Spinal cord (tissue), 10 donors: ENCODE results near the gene DOCK6. TPM values are rescaled to one million over a fixed set of nuclear protein-coding genes. Genes with fewer than 3 reads are reported as not detected.

Source experiments
- DNase-seq, 6 donors: peaks; one replicate each; pipeline versions ENCODE4 v3.0.0 to v3.0.0-alpha.2; 2013 to 2015; ENCODE audit warnings: low spot score in 6 of 6, low read depth in 4 of 6
- H3K27ac ChIP-seq: one replicate; pipeline ENCODE4 v1.5.1; 2013; ENCODE audit warnings: low read depth, low read length, control low read depth
- H3K27me3 ChIP-seq: one replicate; pipeline ENCODE4 v1.6.1; 2013; ENCODE audit warnings: low read length; ENCODE audit not compliant: control insufficient read depth, insufficient read depth
- H3K36me3 ChIP-seq: one replicate; pipeline ENCODE4 v1.6.1; 2013; ENCODE audit warnings: low read length; ENCODE audit not compliant: control insufficient read depth, insufficient read depth
- H3K4me1 ChIP-seq: one replicate; pipeline ENCODE4 v1.6.1; 2013; ENCODE audit warnings: low read length; ENCODE audit not compliant: control insufficient read depth, insufficient read depth
- H3K4me3 ChIP-seq: one replicate; pipeline ENCODE4 v1.5.1; 2013; ENCODE audit warnings: low read depth, low read length, control low read depth
- H3K9me3 ChIP-seq: one replicate; pipeline ENCODE4 v1.6.1; 2013; ENCODE audit warnings: low read length; ENCODE audit not compliant: control insufficient read depth, insufficient read depth
- WGBS: methylation state at CpG from one replicate; pipeline ENCODE4 v1.1.5; 2013; ENCODE audit warnings: missing lambda C conversion rate; ENCODE audit not compliant: insufficient coverage; 5-methylcytosine and 5-hydroxymethylcytosine counted together
- long read RNA-seq, 4 donors: transcript quantifications; one replicate each; lab custom pipeline, GENCODE V29; 2026
- polyA plus RNA-seq, 2 donors: library from polyadenylated mRNA; unstranded; fragments of 120-200 nt; gene quantifications; one replicate each; pipeline ENCODE4 v1.2.1, GENCODE V29; 2013; ENCODE audit not compliant: insufficient read length in 2 of 2
- total RNA-seq, 2 donors: library from RNA; depleted of rRNA in 1 of 2; stranded (reverse); fragments of 120-200 nt in 1 of 2; fragments of >200 nt in 1 of 2; gene quantifications; one replicate each; pipeline versions ENCODE4 v1.2.3 to v1.2.4, GENCODE V29; 2013 to 2014
- donor health status: healthy.

The DOCK6 gene
- total RNA-seq (10 to 100 TPM; 16.5 to 42.7 TPM), polyA plus RNA-seq (10 to 100 TPM; 51.8 to 71.2 TPM)
- long read RNA-seq, donor 1, result 0 reads
- long read RNA-seq, donor 2, partial matches to known transcripts, result 5 of 5 reads
- long read RNA-seq, donor 2, other reads (novel, unspliced or antisense), result 0 of 5 reads
- long read RNA-seq, donor 3, partial matches to known transcripts, result 0 of 1 reads
- long read RNA-seq, donor 3, other reads (novel, unspliced or antisense), result 0 of 1 reads
- long read RNA-seq, donor 4, partial matches to known transcripts, result 0 of 2 reads
- long read RNA-seq, donor 4, other reads (novel, unspliced or antisense), result 0 of 2 reads

- Histone ChIP-seq H3K27me3 (peaks cover 6% of the 10 kb centered on the region), H3K27ac (peak within 1 kb of the TSS; percentile 58), H3K4me1 (peaks cover 16% of the 10 kb centered on the region), H3K4me3 (peak within 1 kb of the TSS; percentile 63), H3K36me3 (no peaks in the 10 kb centered on the region), H3K9me3 (no peaks in the 10 kb centered on the region)
- under 1% methylated on average over 74 of the region's 91 CpGs for WGBS
- DNase-seq, result peak in 1 of 6 donors; percentile 40
Observed at GRCh38 chr19:11261971-11262839, at the start of gene DOCK6. TSS of gene DOCK6 (minus strand) at chr19:11262524. CDS start at chr19:11262440, 84 bp downstream.

- Histone ChIP-seq H3K9me3 (no peaks in the 10 kb centered on the region), H3K36me3 (no peaks in the 10 kb centered on the region), H3K27ac (no peak overlapping the region), H3K27me3 (no peaks in the 10 kb centered on the region), H3K4me1 (no peaks in the 10 kb centered on the region), H3K4me3 (no peak overlapping the region)
- 70% methylated on average over 2 of the region's 9 CpGs for WGBS
- DNase-seq, result peak in 1 of 6 donors; percentile 48
Observed at GRCh38 chr19:11306337-11306736, 44.0 kb upstream of the DOCK6 start.

- no peaks in the 10 kb centered on the region for H3K9me3 ChIP-seq
- H3K4me1 ChIP-seq, result no peaks in the 10 kb centered on the region
- H3K36me3 ChIP-seq, result no peaks in the 10 kb centered on the region
- H3K27me3 ChIP-seq, result no peaks in the 10 kb centered on the region
- DNase-seq, result no peak
- 92% methylated on average over 4 of the region's 5 CpGs for WGBS
- no peak overlapping the region for H3K27ac ChIP-seq
- no peak overlapping the region for H3K4me3 ChIP-seq
Observed at GRCh38 chr19:11304936-11305335, 42.6 kb upstream of the DOCK6 start.

- no peak for DNase-seq
- Histone ChIP-seq H3K27me3 (no peaks in the 10 kb centered on the region), H3K36me3 (no peaks in the 10 kb centered on the region), H3K4me3 (no peak overlapping the region), H3K27ac (no peak overlapping the region), H3K4me1 (peaks cover 3% of the 10 kb centered on the region), H3K9me3 (no peaks in the 10 kb centered on the region)
- WGBS, result 91% methylated on average over 8 of the region's 11 CpGs
Observed at GRCh38 chr19:11300811-11301120, 38.4 kb upstream of the DOCK6 start.

GRCh38 chr19:11299946-11300810 lies 37.9 kb upstream of the DOCK6 start:
- peaks cover 6% of the 10 kb centered on the region for H3K4me1 ChIP-seq
- no peak for DNase-seq
- H3K4me3 ChIP-seq, result no peak overlapping the region
- no peaks in the 10 kb centered on the region for H3K27me3 ChIP-seq
- H3K36me3 ChIP-seq, result no peaks in the 10 kb centered on the region
- no peaks in the 10 kb centered on the region for H3K9me3 ChIP-seq
- 92% methylated on average over 4 of the region's 8 CpGs for WGBS
- no peak overlapping the region for H3K27ac ChIP-seq

- Histone ChIP-seq H3K27me3 (no peaks in the 10 kb centered on the region), H3K36me3 (no peaks in the 10 kb centered on the region), H3K27ac (no peak overlapping the region), H3K9me3 (no peaks in the 10 kb centered on the region), H3K4me3 (no peak overlapping the region), H3K4me1 (peaks cover 16% of the 10 kb centered on the region)
- peak in 1 of 6 donors; percentile 3 for DNase-seq
- WGBS, result 65% methylated on average over 6 of the region's 7 CpGs
Observed at GRCh38 chr19:11296264-11296663, 33.9 kb upstream of the DOCK6 start.

GRCh38 chr19:11295665-11296245 lies 33.4 kb upstream of the DOCK6 start, which contains the start of gene TSPAN16:
TSS of gene TSPAN16 (plus strand) at chr19:11296160. CDS start at chr19:11296298, 138 bp downstream.
- 92% methylated on average over 6 of the region's 8 CpGs for WGBS
- no peak within 1 kb of the TSS for H3K27ac ChIP-seq
- no peaks in the 10 kb centered on the region for H3K27me3 ChIP-seq
- H3K9me3 ChIP-seq, result no peaks in the 10 kb centered on the region
- no peak within 1 kb of the TSS for H3K4me3 ChIP-seq
- no peaks in the 10 kb centered on the region for H3K36me3 ChIP-seq
- DNase-seq, result no peak
- peaks cover 16% of the 10 kb centered on the region for H3K4me1 ChIP-seq

GRCh38 chr19:11295180-11295579 lies 32.9 kb upstream of the DOCK6 start:
- Histone ChIP-seq H3K4me1 (peaks cover 16% of the 10 kb centered on the region), H3K27me3 (no peaks in the 10 kb centered on the region), H3K27ac (no peak overlapping the region), H3K4me3 (no peak overlapping the region), H3K36me3 (no peaks in the 10 kb centered on the region), H3K9me3 (no peaks in the 10 kb centered on the region)
- no CpG with 5 or more reads among the region's 4 CpGs for WGBS
- no peak for DNase-seq
